ENCODE results near the gene PIP4K2A. TPM values are rescaled to one million over a fixed set of nuclear protein-coding genes. Genes with fewer than 3 reads are reported as not detected.

Gene PIP4K2A
- total RNA-seq, 2 donors from 2014 or later, result 42.6 to 58.6 TPM

DNA sequence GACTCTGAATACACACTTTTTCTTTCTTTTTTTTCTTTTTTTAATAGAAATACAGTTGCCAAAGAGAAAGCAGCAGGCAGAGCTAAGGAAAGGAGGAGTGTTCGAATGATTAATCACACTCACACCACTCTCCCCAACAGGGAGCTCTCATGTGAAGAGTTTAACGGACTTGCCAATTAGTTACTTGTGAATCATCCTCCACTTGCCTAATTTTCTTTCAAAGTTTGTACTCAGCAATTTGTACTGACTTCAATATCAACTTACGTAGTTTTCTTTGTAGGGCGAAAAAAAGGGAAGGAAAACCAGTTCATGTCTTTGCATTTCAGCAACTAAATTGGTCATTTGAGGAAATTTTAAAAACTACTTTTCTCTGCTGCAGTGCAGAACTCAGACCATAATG lies 109.2 kb downstream of the PIP4K2A start:
- Histone ChIP-seq H3K27ac (peak overlapping the region in 1 of 2 donors; percentile 22), H3K4me1 (ENCODE audit: control insufficient read depth in 1 of 2, low read depth in 2 of 2) (peaks cover 0 to 8% of the 10 kb centered on the region in 2 donors), H3K4me3 (no peak overlapping the region), H3K27me3 (replicated peaks; ENCODE audit: insufficient read depth) (no peaks in the 10 kb centered on the region), H3K9me3 (no peaks in the 10 kb centered on the region), H3K36me3 (peaks cover 9% of the 10 kb centered on the region)
- DNase-seq (ENCODE audit: low spot score), result no peak
- peak; percentile 4 for ATAC-seq (ENCODE audit: insufficient number of reproducible peaks, low FRiP score, low read depth)
- TF ChIP-seq, protein P1, sequence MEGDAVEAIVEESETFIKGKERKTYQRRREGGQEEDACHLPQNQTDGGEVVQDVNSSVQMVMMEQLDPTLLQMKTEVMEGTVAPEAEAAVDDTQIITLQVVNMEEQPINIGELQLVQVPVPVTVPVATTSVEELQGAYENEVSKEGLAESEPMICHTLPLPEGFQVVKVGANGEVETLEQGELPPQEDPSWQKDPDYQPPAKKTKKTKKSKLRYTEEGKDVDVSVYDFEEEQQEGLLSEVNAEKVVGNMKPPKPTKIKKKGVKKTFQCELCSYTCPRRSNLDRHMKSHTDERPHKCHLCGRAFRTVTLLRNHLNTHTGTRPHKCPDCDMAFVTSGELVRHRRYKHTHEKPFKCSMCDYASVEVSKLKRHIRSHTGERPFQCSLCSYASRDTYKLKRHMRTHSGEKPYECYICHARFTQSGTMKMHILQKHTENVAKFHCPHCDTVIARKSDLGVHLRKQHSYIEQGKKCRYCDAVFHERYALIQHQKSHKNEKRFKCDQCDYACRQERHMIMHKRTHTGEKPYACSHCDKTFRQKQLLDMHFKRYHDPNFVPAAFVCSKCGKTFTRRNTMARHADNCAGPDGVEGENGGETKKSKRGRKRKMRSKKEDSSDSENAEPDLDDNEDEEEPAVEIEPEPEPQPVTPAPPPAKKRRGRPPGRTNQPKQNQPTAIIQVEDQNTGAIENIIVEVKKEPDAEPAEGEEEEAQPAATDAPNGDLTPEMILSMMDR (IDR thresholded peaks at IDR 0.05), result no peak

DNA sequence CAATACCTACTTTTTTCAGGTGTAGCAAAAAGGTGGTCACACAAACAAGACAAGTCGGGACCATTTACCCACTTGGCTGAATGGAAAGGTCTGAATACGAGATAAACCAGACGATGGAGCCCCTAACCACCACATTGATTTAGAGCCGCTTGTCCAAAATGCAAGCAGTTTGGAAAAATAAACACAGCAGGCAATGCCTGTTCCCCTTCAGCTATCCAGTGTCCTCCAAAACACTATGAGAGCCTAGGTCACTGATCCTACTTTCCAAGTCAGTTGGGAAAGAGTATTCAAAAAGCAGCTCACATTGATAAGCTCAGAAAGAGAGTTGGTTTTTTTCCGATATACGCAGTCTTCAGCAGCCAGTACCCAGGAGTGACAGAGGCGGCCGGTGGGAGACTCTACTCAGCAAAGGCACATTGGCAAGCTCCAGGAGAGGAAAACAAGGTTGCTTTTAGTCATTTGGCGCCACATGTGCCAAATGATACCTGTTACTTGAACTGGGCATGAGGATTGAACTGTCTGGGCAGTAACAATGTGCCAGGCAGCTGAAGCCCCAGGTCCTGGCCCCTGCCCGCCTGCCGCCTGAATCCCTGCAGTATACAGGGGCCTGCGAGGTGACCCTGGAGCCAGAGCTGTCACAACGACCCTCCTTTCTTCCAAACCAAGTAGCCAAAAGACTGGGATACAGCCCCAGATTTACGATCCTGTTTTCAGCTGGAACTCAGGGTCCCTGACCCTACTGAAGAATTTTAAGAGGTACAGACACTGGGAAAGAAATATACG lies 109.8 kb downstream of the PIP4K2A start:
- DNase-seq (ENCODE audit: low spot score) (no peak), ATAC-seq (ENCODE audit: insufficient number of reproducible peaks, low FRiP score, low read depth) (no peak)
- peak overlapping the region in 1 of 2 donors; percentile 22 for H3K27ac ChIP-seq

DNA sequence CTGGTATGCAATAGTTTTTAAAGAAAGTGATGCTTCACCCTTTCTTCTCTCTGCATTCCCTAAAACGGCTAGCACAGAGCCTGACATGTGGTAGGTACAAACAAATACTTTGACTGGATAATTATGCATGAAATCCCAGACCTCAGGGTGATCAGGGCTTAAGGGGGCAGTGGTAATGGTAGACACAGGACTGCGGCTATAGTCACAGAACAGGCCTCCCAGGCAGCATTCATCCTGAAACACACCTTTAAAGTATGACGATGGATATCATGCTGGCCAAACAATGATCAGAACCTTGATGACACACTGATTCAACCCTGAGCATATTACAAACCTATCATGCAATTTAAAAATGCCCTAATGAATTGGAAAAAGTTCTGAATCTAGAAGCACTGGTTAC lies 110.8 kb downstream of the PIP4K2A start:
- no peak overlapping the region for H3K27ac ChIP-seq
- peaks cover 5% of the 10 kb centered on the region for H3K36me3 ChIP-seq
- ATAC-seq (ENCODE audit: insufficient number of reproducible peaks, low FRiP score, low read depth) (no peak), DNase-seq (ENCODE audit: low spot score) (no peak)
- H3K4me3 ChIP-seq, result no peak overlapping the region
- TF ChIP-seq, protein P1 (IDR thresholded peaks at IDR 0.05), result no peak
- peaks cover 0 to 21% of the 10 kb centered on the region in 2 donors for H3K4me1 ChIP-seq (ENCODE audit: control insufficient read depth in 1 of 2, low read depth in 2 of 2)
- no peaks in the 10 kb centered on the region for H3K27me3 ChIP-seq (replicated peaks; ENCODE audit: insufficient read depth)
- no peaks in the 10 kb centered on the region for H3K9me3 ChIP-seq

More for the DNA sequence above, 109.8 kb downstream of the PIP4K2A start:
- TF ChIP-seq, protein P1 (IDR thresholded peaks at IDR 0.05), result no peak
- no peaks in the 10 kb centered on the region for H3K9me3 ChIP-seq
- peaks cover 0 to 11% of the 10 kb centered on the region in 2 donors for H3K4me1 ChIP-seq (ENCODE audit: control insufficient read depth in 1 of 2, low read depth in 2 of 2)
- no peaks in the 10 kb centered on the region for H3K27me3 ChIP-seq (replicated peaks; ENCODE audit: insufficient read depth)
- no peak overlapping the region for H3K4me3 ChIP-seq
- peaks cover 9% of the 10 kb centered on the region for H3K36me3 ChIP-seq

DNA sequence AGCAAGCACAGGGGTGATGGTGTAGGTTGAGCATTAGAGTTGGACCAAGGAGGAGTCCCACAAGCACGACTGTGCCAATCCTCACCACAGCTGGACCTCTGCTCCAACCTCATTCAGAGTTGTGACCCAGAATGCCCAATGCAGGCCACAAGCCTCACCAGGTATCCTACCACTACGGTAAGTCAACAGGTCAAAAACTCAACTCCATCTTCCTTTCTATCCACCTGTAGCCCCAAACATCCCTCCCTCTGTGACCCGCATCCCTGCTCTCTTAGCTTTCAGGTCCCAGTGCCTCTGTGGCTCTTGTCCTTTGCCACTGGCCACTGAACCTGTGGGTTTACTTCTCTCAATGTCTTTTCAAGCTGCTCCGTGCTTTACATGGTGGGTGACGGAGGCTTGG lies 112.8 kb downstream of the PIP4K2A start:
- Histone ChIP-seq H3K9me3 (no peaks in the 10 kb centered on the region), H3K4me3 (no peak overlapping the region), H3K27ac (no peak overlapping the region), H3K4me1 (ENCODE audit: control insufficient read depth in 1 of 2, low read depth in 2 of 2) (peaks cover 0 to 22% of the 10 kb centered on the region in 2 donors), H3K27me3 (replicated peaks; ENCODE audit: insufficient read depth) (no peaks in the 10 kb centered on the region), H3K36me3 (no peaks in the 10 kb centered on the region)
- DNase-seq (ENCODE audit: low spot score) (no peak), ATAC-seq (ENCODE audit: insufficient number of reproducible peaks, low FRiP score, low read depth) (no peak)
- TF ChIP-seq, protein P1 (IDR thresholded peaks at IDR 0.05), result no peak

DNA sequence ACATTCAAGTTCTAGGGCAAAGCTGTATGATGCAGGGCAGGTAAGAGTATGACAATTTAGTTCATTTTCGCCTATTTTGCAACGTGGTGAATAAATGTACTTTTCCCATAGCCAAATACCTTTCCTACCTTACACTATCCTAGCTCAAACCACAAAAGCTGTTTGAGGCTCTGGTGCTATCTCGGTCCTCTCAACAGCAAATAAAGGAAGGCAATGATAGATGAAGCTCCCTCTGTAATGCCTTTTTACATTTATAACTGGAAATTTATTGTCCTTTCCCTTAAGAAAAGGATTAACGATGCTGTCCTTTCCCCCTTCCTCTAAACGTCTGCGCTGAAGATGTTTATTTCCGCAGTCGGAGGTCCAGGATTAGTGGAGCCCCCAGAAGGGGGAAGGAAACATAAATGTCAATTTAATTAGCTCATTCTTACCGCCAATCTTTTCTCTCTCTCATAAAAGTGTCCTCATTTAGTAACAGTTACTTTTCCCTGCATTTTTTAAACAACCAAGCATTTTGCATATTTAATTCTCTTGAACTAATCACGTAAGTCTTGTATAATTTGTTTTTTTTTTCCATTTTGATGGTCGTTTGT lies 114.6 kb downstream of the PIP4K2A start:
- H3K4me1 ChIP-seq (ENCODE audit: control insufficient read depth in 1 of 2, low read depth in 2 of 2), result peaks cover 0 to 19% of the 10 kb centered on the region in 2 donors
- DNase-seq (ENCODE audit: low spot score) (no peak), ATAC-seq (ENCODE audit: insufficient number of reproducible peaks, low FRiP score, low read depth) (no peak)
- no peak overlapping the region for H3K4me3 ChIP-seq
- H3K27me3 ChIP-seq (replicated peaks; ENCODE audit: insufficient read depth), result no peaks in the 10 kb centered on the region
- H3K27ac ChIP-seq, result no peak overlapping the region
- no peaks in the 10 kb centered on the region for H3K9me3 ChIP-seq
- H3K36me3 ChIP-seq, result no peaks in the 10 kb centered on the region
- TF ChIP-seq, protein P1 (IDR thresholded peaks at IDR 0.05), result no peak
